ENCODE results near the gene SHROOM4. TPM values are rescaled to one million over a fixed set of nuclear protein-coding genes. Genes with fewer than 3 reads are reported as not detected.

The SHROOM4 gene
- total RNA-seq, 1 experiment from 2014 or later, result 0.13 TPM

GRCh38 chrX:50635817-50636365, 178.1 kb downstream of the SHROOM4 start:
- H3K36me3 ChIP-seq (ENCODE audit: control insufficient read depth, insufficient read depth, low read length), result no peaks in the 10 kb centered on the region
- no peaks in the 10 kb centered on the region for H3K9me3 ChIP-seq (ENCODE audit: control insufficient read depth, insufficient read depth, low read depth, low read length)
- no peaks in the 10 kb centered on the region for H3K27me3 ChIP-seq (ENCODE audit: control insufficient read depth, insufficient read depth, low read length)
- ChIA-PET POLR2A (no interaction called here), CTCF (no interaction called here)
- TF ChIP-seq, protein P1, sequence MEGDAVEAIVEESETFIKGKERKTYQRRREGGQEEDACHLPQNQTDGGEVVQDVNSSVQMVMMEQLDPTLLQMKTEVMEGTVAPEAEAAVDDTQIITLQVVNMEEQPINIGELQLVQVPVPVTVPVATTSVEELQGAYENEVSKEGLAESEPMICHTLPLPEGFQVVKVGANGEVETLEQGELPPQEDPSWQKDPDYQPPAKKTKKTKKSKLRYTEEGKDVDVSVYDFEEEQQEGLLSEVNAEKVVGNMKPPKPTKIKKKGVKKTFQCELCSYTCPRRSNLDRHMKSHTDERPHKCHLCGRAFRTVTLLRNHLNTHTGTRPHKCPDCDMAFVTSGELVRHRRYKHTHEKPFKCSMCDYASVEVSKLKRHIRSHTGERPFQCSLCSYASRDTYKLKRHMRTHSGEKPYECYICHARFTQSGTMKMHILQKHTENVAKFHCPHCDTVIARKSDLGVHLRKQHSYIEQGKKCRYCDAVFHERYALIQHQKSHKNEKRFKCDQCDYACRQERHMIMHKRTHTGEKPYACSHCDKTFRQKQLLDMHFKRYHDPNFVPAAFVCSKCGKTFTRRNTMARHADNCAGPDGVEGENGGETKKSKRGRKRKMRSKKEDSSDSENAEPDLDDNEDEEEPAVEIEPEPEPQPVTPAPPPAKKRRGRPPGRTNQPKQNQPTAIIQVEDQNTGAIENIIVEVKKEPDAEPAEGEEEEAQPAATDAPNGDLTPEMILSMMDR (IDR thresholded peaks at IDR 0.05), result no peak
- no peak for TF ChIP-seq POLR2AphosphoS5 (IDR thresholded peaks at IDR 0.05; ENCODE audit: low read depth, low read length)
- TF ChIP-seq REST (IDR thresholded peaks at IDR 0.05; ENCODE audit: insufficient read depth in 1 of 2, low read depth in 2 of 2, low read length in 1 of 2), result no peak
- TF ChIP-seq TCF7L2 (IDR thresholded peaks at IDR 0.05; ENCODE audit: low read depth, low read length), result no peak
- TF ChIP-seq SIN3A (IDR thresholded peaks at IDR 0.05; ENCODE audit: borderline replicate concordance, insufficient read depth, low read depth, low read length), result no peak
- H3K4me1 ChIP-seq (ENCODE audit: control insufficient read depth, insufficient read depth, low read length), result no peaks in the 10 kb centered on the region
- in situ Hi-C loops (cut with HindIII; ENCODE audit: low pct_unique_long_range_greater_than_20kb, low sequenced_read_pairs), result no loop called here
- no peak overlapping the region for H3K4me3 ChIP-seq (ENCODE audit: low read depth in 2 of 2, low read length in 2 of 2)
- no peak for DNase-seq (ENCODE audit: low read depth, low spot score)
- H3K27ac ChIP-seq (ENCODE audit: low read length), result no peak overlapping the region
- ATAC-seq, result no peak
- BruUV-seq (replicated peaks), result no TSS peak
- intact Hi-C loops (cut with micrococcal nuclease; ENCODE audit: unreplicated experiment), result no loop called here

GRCh38 chrX:50635162-50635561, 178.8 kb downstream of the SHROOM4 start:
- BruUV-seq (replicated peaks), result no TSS peak
- no peaks in the 10 kb centered on the region for H3K27me3 ChIP-seq (ENCODE audit: control insufficient read depth, insufficient read depth, low read length)
- no peak overlapping the region for H3K27ac ChIP-seq (ENCODE audit: low read length)
- POLR2A ChIA-PET, result no interaction called here
- H3K4me3 ChIP-seq (ENCODE audit: low read depth in 2 of 2, low read length in 2 of 2), result no peak overlapping the region
- no peaks in the 10 kb centered on the region for H3K36me3 ChIP-seq (ENCODE audit: control insufficient read depth, insufficient read depth, low read length)
- no peak for ATAC-seq
- no peak for DNase-seq (ENCODE audit: low read depth, low spot score)
- TF ChIP-seq TCF7L2 (IDR thresholded peaks at IDR 0.05; ENCODE audit: low read depth, low read length), result no peak
- TF ChIP-seq, protein P1 (IDR thresholded peaks at IDR 0.05), result no peak
- TF ChIP-seq SIN3A (IDR thresholded peaks at IDR 0.05; ENCODE audit: borderline replicate concordance, insufficient read depth, low read depth, low read length), result no peak
- TF ChIP-seq REST (IDR thresholded peaks at IDR 0.05; ENCODE audit: insufficient read depth in 1 of 2, low read depth in 2 of 2, low read length in 1 of 2), result no peak
- no peak for TF ChIP-seq POLR2AphosphoS5 (IDR thresholded peaks at IDR 0.05; ENCODE audit: low read depth, low read length)
- in situ Hi-C loops (cut with HindIII; ENCODE audit: low pct_unique_long_range_greater_than_20kb, low sequenced_read_pairs) (no loop called here), intact Hi-C loops (cut with micrococcal nuclease; ENCODE audit: unreplicated experiment) (no loop called here)
- no peaks in the 10 kb centered on the region for H3K4me1 ChIP-seq (ENCODE audit: control insufficient read depth, insufficient read depth, low read length)
- no peaks in the 10 kb centered on the region for H3K9me3 ChIP-seq (ENCODE audit: control insufficient read depth, insufficient read depth, low read depth, low read length)
- CTCF ChIA-PET, result no interaction called here

All from Panc1 (cell line).